Measurements from ENCODE around the gene PNMT.

Gene PNMT

GRCh38 chr17:39634384-39634871, 33.8 kb upstream of the PNMT start:
- DNase-seq, result peak; percentile 78

- no peak for DNase-seq
These were observed 32.6 kb upstream of the PNMT start for GRCh38 chr17:39635614-39636176.

GRCh38 chr17:39636587-39636926, 31.7 kb upstream of the PNMT start:
- DNase-seq, result no peak

GRCh38 chr17:39636927-39637736, 31.1 kb upstream of the PNMT start, which contains the start of gene STARD3:
Gene STARD3 (plus strand): TSS chr17:39637144. CDS start chr17:39653532, 16,388 bp downstream.
- peak; percentile 96 for DNase-seq

GRCh38 chr17:39638317-39638716, 29.9 kb upstream of the PNMT start:
- no peak for DNase-seq

GRCh38 chr17:39639043-39639442, 29.2 kb upstream of the PNMT start:
- DNase-seq, result no peak

- DNase-seq, result no peak
These were observed 28.4 kb upstream of the PNMT start for GRCh38 chr17:39639566-39640458.

- DNase-seq, result no peak
These were observed 27.6 kb upstream of the PNMT start for GRCh38 chr17:39640591-39641031.

GRCh38 chr17:39641097-39641496, 27.2 kb upstream of the PNMT start:
- no peak for DNase-seq

- DNase-seq, result no peak
These were observed 26.4 kb upstream of the PNMT start for GRCh38 chr17:39641883-39642282.

- no peak for DNase-seq
These were observed 25.8 kb upstream of the PNMT start for GRCh38 chr17:39642291-39643074.

- no peak for DNase-seq
These were observed 25.0 kb upstream of the PNMT start for GRCh38 chr17:39643271-39643670.

- DNase-seq, result peak; percentile 63
These were observed 21.0 kb upstream of the PNMT start for GRCh38 chr17:39647256-39647655.

- DNase-seq, result no peak
These were observed 19.5 kb upstream of the PNMT start for GRCh38 chr17:39648616-39649366.

- no peak for DNase-seq
These were observed 18.1 kb upstream of the PNMT start for GRCh38 chr17:39650121-39650579.

GRCh38 chr17:39651923-39652586, 16.2 kb upstream of the PNMT start:
- DNase-seq, result no peak

- no peak for DNase-seq
These were observed 15.5 kb upstream of the PNMT start for GRCh38 chr17:39652587-39653315.

GRCh38 chr17:39653316-39653661, 15.0 kb upstream of the PNMT start:
- no peak for DNase-seq

GRCh38 chr17:39653662-39654331, 14.5 kb upstream of the PNMT start:
- DNase-seq, result peak; percentile 90

- DNase-seq, result no peak
These were observed 13.1 kb upstream of the PNMT start for GRCh38 chr17:39655105-39655504.
